ENCODE data around the gene ADARB2.

- no peak for TF ChIP-seq POLR2A (IDR thresholded peaks at IDR 0.05)
- TF ChIP-seq CTCF (IDR thresholded peaks at IDR 0.05): no peak
Observed at GRCh38 chr10:1413823-1414222, 323.5 kb downstream of the ADARB2 start.
